HG03064 (cell line): ENCODE measurements around the gene MORC1.
"Not testable (repeated sequence)": the region's sequence is repeated elsewhere in the genome, so short reads cannot be mapped to it uniquely, and the experiment has no call there.

Experiments used
- ATAC-seq: cut with Tn5 transposase; IDR thresholded peaks from one replicate; pipeline ENCODE4 v1.9.1; 2021; ENCODE audit warnings: low read depth; ENCODE audit not compliant: unreplicated experiment

The MORC1 gene

GRCh38 chr3:109109574-109109973 lies 8.4 kb downstream of the MORC1 start:
- no peak for ATAC-seq

- ATAC-seq = no peak
Measured at GRCh38 chr3:109098079-109098644, 19.8 kb downstream of the MORC1 start.

GRCh38 chr3:109095166-109095565 lies 22.8 kb downstream of the MORC1 start:
- ATAC-seq = no peak

GRCh38 chr3:109093561-109093960 lies 24.4 kb downstream of the MORC1 start:
- no peak for ATAC-seq

- ATAC-seq = no peak
Measured at GRCh38 chr3:109091846-109092245, 26.1 kb downstream of the MORC1 start.

DNA sequence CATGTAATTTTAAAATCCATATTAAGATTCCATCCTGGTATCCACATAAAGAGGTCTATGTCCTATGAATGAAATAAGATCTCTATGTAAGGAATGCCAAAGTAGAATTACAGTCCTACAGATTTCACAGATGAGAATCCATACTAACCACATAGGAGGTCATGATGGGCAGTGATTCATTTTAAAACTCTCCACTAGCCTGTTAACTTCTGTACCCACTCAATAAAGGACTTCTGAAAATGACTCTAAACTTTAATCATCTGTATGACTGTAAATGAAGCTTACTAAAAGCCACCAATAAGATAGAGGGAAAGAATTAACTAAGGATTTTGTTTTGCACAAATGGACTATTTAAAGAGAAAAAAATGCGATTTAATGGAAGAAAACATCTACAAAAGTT lies 28.7 kb downstream of the MORC1 start:
- no peak for ATAC-seq

DNA sequence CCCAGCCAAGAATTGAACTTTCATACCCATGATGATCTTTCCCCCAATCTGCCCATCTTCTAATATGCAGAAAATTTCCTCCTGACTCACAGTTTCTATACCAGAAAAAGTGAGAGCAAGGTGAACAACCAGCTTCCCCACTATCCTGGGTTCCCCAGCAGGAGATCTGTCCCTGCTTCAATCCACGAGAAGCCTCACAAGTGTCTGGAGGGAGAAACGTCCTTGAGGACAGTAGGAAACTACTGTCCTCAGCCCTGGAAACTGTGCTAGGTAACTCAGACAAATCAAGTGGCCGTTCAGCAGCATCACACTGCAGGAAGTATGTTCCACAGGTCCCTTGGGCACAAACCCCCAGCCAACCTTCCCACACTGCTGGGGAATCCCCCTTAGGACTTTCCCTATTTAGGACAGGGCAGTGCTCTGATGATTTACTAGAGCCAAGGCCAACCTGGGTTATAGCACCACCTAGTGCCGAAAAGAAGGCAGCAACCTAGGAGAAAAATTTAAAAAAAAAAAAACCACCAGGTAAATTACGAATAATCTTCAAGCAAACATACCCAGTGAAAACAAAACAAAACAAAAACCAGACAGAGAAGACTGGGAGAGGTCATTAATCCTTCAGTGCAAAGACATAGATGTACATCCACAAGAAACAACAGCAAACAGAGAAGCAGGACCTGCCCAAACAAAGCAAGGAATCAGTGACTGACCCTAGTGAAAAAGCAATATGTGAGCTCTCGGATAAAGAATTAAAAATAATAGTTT lies 36.0 kb downstream of the MORC1 start:
- peak; percentile 94 for ATAC-seq

DNA sequence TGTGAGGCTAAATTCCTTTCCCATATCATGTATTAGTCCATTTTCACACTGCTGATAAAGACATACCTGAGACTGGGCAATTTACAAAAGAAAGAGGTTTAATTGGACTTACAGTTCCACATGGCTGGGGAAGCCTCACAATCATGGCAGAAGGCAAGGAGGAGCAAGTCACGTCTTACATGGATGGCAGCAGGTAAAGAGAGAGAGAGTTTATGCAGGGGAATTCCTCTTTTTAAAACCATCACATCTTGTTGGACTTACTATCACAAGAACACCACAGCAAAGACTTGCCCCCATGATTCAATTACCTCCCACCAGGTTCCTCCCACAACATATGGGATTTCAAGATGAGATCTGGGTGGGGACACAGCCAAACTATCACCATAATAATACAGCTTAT lies 37.8 kb downstream of the MORC1 start:
- not testable (repeated sequence) for ATAC-seq

GRCh38 chr3:109073116-109073515 lies 44.8 kb downstream of the MORC1 start:
- ATAC-seq = no peak

- peak; percentile 93 for ATAC-seq
Measured at GRCh38 chr3:109072194-109072593, 45.7 kb downstream of the MORC1 start.

DNA sequence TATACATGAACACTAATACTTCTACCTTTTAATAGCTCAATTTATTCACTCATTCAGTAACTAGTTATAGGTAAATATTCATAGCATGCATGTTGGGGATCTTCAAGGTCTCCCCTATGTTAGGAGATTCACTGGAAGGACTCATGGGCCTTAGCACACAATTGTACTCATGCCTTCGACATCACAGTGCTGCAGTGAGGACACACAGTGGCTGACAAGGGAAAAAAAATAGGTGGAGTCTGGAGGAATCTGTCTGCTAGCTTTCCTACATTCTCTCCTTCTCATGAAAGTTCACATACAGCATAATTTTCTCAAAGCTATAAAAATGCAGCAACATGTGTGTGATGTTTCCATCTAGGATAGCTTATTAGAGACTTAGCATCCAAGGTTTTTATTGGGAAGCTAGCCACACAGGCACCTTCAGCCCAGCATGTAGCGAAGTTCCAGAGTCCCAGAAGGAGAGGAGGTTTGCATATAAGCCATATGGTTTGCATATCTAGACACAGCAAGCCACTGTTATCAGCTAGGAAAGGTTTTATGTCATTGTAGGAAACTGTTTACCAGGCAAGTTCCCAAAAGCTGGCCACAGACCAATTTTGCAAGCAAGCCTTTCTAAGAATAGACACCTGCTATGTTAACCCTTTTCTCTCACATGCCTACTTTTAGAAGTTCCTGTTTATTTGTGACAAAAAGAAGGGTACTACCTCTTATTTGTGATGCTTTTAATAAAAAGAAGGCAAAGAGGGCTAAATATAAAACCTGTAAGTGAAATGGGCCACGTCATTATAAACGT lies 46.4 kb downstream of the MORC1 start:
- no peak for ATAC-seq

- no peak for ATAC-seq
Measured at GRCh38 chr3:109070211-109070610, 47.7 kb downstream of the MORC1 start.

GRCh38 chr3:109066864-109067263 lies 51.1 kb downstream of the MORC1 start:
- no peak for ATAC-seq

- ATAC-seq = no peak
Measured at GRCh38 chr3:109059264-109059663, 58.7 kb downstream of the MORC1 start.

DNA sequence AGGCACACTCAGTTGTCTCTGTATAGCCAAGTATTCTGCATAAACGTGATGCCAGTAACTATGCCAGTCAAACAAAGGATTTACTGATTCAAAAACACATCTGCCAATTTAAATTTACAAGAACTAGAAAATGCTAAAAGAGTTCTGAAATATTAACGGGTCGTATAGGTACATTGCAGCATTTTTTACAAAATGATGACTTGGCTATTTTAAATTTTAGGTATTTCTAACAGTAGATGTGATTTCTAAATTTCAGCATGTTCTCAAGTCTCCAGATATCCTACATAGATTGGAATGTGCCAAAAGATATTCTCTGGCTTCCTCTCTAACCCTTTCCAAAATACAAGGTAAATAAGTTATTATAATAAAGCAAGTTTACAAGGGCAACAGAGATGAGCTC lies 60.3 kb downstream of the MORC1 start:
- no peak for ATAC-seq

- no peak for ATAC-seq
Measured at GRCh38 chr3:109057056-109057455, 60.9 kb downstream of the MORC1 start.

- no peak for ATAC-seq
Measured at GRCh38 chr3:109050591-109051167, 67.3 kb downstream of the MORC1 start.

DNA sequence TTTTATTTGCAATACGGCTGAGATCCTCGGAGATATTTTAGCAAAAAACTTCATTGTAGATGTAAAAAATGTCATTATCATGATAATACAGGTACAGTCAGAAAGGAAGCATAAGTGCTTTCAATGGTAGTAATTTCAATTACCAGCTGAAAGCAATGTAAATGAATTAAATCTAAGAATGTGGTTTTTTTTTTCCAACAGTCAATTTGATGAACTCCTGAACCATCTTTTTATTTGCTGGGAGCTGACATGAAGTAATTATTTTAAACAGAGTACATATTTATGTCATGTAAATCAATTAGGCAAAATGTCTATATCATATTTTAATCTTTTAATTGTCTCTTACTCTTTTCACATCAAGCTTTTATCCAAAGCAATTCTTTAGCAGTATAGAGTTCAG lies 70.6 kb downstream of the MORC1 start:
- no peak for ATAC-seq

DNA sequence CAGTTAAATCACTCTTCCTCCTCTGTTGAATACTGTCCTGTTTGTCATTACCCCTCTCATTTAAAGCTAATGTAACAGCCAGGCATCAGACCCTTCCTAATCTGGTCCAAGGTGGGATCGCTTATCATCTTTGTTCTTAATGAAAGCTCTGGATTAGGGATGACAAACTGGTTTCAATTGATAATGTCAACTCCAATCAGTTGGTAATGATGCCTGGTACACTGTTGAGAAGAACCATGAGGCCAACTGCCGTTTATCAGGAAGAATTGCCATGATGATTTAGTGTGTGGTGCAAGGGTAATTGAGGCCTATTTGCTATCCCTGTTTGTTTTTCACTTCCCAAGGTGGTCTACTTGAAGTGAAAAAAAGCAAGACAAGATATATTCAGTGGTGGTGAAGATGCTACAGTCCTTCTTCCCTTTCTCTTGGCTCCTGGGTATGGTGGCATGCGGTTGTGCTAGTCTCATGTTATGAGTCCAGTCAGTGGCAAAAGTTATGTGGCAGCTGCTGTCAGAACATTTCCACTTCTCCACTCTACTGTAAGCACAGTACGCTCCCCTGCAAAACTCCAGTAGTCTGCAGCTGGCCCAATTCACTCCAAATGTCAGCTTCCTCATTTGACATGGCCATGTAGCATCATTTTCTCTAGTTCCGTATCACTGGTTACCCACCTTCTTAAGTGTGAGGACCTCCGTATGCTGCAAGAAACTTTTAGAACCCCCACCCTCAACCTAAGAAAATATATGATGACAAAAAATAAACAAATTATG lies 72.5 kb downstream of the MORC1 start:
- no peak for ATAC-seq

DNA sequence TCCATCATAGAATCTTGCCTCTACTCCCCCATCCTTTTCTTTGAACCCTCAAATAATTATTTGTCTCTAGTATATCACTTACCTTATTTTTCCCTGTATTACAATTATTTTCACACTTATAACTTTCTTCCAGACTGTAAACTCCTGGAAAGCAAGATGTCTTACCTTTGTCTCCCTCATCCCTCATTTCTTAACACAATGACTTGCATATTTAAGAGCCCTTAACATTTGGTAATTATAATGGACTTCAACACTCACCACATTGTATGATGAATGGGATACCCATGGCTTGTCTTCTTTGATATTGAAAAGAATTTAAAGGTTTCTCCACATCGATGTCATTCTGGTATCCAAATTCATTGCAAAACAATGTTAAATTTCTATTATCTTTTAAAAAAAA lies 82.9 kb downstream of the MORC1 start:
- ATAC-seq = no peak
